Mesendoderm (in vitro differentiated cells): ENCODE results near the gene GALNS.
A peak's percentile ranks its signal among the peaks of the same experiment; 100 is the strongest.

Experiments used
- DNase-seq: peaks from one replicate; pipeline ENCODE4 v3.0.0; 2013
- H2AK5ac ChIP-seq: 2 replicates; pipeline ENCODE4 v1.6.1; 2013; ENCODE audit warnings: low read length, inconsistent platforms
- H2BK120ac ChIP-seq: 2 replicates; pipeline ENCODE4 v1.6.1; 2013; ENCODE audit warnings: low read depth, mild to moderate bottlenecking, low read length, moderate library complexity, mixed read lengths
- H2BK15ac ChIP-seq: replicated peaks from 2 replicates; pipeline ENCODE4 v1.6.1; 2013; ENCODE audit warnings: low read depth, mild to moderate bottlenecking, moderate library complexity
- H2BK5ac ChIP-seq: 2 replicates; pipeline ENCODE4 v1.6.1; 2013; ENCODE audit warnings: low read length, inconsistent platforms
- H3K18ac ChIP-seq: 2 replicates; pipeline ENCODE4 v1.6.1; 2013; ENCODE audit warnings: mild to moderate bottlenecking, low read length, mixed read lengths
- H3K23ac ChIP-seq: one replicate; pipeline ENCODE4 v1.6.1; 2013; ENCODE audit warnings: low read length
- H3K27ac ChIP-seq: 2 replicates; pipeline ENCODE4 v1.5.1; 2013; ENCODE audit warnings: low read depth, mild to moderate bottlenecking, inconsistent platforms, low read length, moderate library complexity
- H3K27me3 ChIP-seq: 2 replicates; pipeline ENCODE4 v1.6.1; 2013; ENCODE audit warnings: low read length, control low read depth, mild to moderate bottlenecking, inconsistent platforms; ENCODE audit not compliant: insufficient read depth, poor library complexity
- H3K36me3 ChIP-seq: 2 replicates; pipeline ENCODE4 v1.6.1; 2013; ENCODE audit warnings: low read length, inconsistent platforms; ENCODE audit not compliant: control insufficient read depth, insufficient read depth
- H3K4ac ChIP-seq: one replicate; pipeline ENCODE4 v1.6.1; 2013; ENCODE audit warnings: low read depth, mild to moderate bottlenecking, low read length, moderate library complexity
- H3K4me1 ChIP-seq: 2 replicates; pipeline ENCODE4 v1.6.1; 2013; ENCODE audit warnings: low read depth, low read length, inconsistent platforms; ENCODE audit not compliant: control insufficient read depth
- H3K4me2 ChIP-seq: 2 replicates; pipeline ENCODE4 v1.6.1; 2013; ENCODE audit warnings: low read length
- H3K4me3 ChIP-seq: 2 replicates; pipeline ENCODE4 v1.5.1; 2013; ENCODE audit warnings: mild to moderate bottlenecking, low read length
- H3K56ac ChIP-seq: one replicate; pipeline ENCODE4 v1.6.1; 2013; ENCODE audit warnings: low read length
- H3K79me1 ChIP-seq: 2 replicates; pipeline ENCODE4 v1.6.1; 2013; ENCODE audit warnings: low read length, inconsistent platforms
- H3K79me2 ChIP-seq: 2 replicates; pipeline ENCODE4 v1.6.1; 2013; ENCODE audit warnings: mild to moderate bottlenecking, low read length; ENCODE audit not compliant: control insufficient read depth, insufficient read depth
- H3K9ac ChIP-seq: 2 replicates; pipeline ENCODE4 v1.6.1; 2013; ENCODE audit warnings: low read length, inconsistent platforms
- H4K5ac ChIP-seq: one replicate; pipeline ENCODE4 v1.6.1; 2013; ENCODE audit warnings: low read length
- H4K8ac ChIP-seq: one replicate; pipeline ENCODE4 v1.6.1; 2013; ENCODE audit warnings: low read depth, mild to moderate bottlenecking, control low read depth, low read length, moderate library complexity
- WGBS: extraction: QIAGEN DNeasy Blood & Tissue Kit; methylation state at CpG from one replicate; pipeline ENCODE4 v1.1.7; 2013; ENCODE audit warnings: low lambda C conversion rate, missing lambda C conversion rate; ENCODE audit not compliant: insufficient coverage; ENCODE audit errors: extremely low coverage; 5-methylcytosine and 5-hydroxymethylcytosine counted together

Gene GALNS

DNA sequence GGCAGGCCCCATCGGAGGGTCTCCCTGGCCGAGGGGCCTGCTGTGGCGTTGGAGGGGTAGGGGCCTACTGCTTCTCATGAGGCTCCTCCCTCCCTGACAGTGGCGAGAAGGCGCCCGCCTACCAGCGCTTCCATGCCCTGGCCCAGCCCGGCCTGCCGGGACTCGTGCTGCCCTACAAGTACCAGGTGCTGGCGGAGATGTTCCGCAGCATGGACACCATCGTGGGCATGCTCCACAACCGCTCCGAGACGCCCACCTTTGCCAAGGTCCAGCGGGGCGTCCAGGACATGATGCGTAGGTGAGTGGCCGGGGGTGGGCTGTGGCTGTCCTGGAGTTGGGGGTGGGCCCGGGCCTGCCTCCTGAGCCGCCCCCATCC is 51.4 kb downstream of the GALNS start:
- WGBS = no CpG with 5 or more reads among the region's 22 CpGs
- Histone ChIP-seq H4K5ac (no peak overlapping the region), H3K23ac (no peak overlapping the region), H2BK15ac (no peak overlapping the region), H3K27me3 (no peaks in the 10 kb centered on the region), H3K4ac (no peak overlapping the region), H2BK120ac (no peak overlapping the region), H3K56ac (peak overlapping the region; percentile 92), H2BK5ac (no peak overlapping the region), H3K18ac (no peak overlapping the region), H3K4me2 (no peak overlapping the region), H3K79me2 (peaks cover 18% of the 10 kb centered on the region), H3K4me3 (no peak overlapping the region), H2AK5ac (no peak overlapping the region), H3K27ac (no peak overlapping the region), H4K8ac (no peak overlapping the region), H3K9ac (peak overlapping the region; percentile 98), H3K79me1 (peaks cover 9% of the 10 kb centered on the region), H3K36me3 (peaks cover 20% of the 10 kb centered on the region), H3K4me1 (no peaks in the 10 kb centered on the region)
- DNase-seq = no peak

DNA sequence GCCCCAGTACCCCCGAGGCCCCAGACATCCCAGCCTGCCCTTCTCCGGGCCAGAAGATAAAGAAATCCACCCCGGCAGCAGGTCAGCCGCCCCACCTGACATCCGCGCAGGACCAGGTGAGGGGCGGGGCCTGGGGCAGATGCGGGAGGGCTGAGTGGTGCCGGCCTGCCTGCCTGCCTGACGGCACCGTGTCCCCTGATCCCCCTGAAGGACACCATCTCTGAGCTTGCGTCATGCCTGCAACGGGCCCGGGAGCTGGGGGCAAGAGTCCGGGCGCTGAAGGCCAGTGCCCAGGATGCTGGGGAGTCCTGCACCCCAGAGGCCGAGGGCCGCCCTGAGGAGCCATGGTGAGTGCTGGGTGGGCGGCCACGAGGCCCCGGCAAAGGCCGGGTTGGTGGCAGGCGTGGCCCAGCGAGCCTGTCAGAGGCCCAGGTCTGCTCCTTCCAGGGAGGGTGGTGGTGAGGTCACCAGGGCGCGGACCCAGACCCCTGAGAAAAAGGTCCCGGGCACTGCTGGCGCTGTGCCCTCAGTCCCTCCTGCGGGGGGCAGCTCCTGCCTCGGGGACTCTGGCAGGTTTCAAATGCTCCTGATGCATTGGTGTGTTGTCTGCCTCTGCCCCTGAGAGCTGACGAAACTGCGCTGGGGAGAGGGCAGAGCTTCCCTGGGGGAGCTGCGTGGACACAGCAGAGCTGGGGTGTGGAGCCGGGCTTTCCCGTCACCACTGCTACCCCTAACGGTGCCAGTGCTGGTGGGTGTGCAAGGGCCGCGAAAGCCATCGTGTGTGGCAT is 52.0 kb downstream of the GALNS start:
- peak overlapping the region; percentile 81 for H3K4me2 ChIP-seq
- no peak overlapping the region for H2AK5ac ChIP-seq
- no CpG with 5 or more reads among the region's 39 CpGs for WGBS
- H3K4me1 ChIP-seq = no peaks in the 10 kb centered on the region
- peak overlapping the region; percentile 84 for H3K4me3 ChIP-seq
- peak; percentile 55 for DNase-seq
- no peak overlapping the region for H4K5ac ChIP-seq
- no peak overlapping the region for H2BK120ac ChIP-seq
- H2BK15ac ChIP-seq = no peak overlapping the region
- no peak overlapping the region for H4K8ac ChIP-seq
- peaks cover 20% of the 10 kb centered on the region for H3K36me3 ChIP-seq
- H2BK5ac ChIP-seq = no peak overlapping the region
- H3K79me1 ChIP-seq = peaks cover 8% of the 10 kb centered on the region
- peak overlapping the region; percentile 98 for H3K9ac ChIP-seq
- H3K56ac ChIP-seq = peak overlapping the region; percentile 92
- peak overlapping the region; percentile 93 for H3K4ac ChIP-seq
- no peak overlapping the region for H3K27ac ChIP-seq
- H3K18ac ChIP-seq = peak overlapping the region; percentile 90
- H3K79me2 ChIP-seq = peaks cover 12% of the 10 kb centered on the region
- no peak overlapping the region for H3K23ac ChIP-seq
- no peaks in the 10 kb centered on the region for H3K27me3 ChIP-seq

DNA sequence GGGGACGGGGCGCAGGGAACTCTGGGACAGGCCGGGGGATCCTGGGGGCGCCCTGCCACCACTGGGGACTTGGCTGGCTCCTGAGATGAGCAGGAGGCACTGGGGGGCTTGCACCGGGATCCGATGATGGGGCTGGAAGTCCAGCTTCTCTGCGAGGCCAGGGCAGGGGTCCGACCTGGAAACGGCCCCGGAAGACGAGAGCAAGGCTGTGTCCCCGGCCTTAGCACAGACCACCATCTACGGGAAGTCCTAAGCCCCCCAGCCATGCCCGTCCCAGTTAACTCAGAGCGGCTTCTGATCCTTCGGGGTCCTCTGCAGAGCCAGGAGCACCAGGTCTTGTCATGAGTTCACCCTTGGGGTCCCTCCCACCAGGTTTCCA is 52.6 kb downstream of the GALNS start:
- Histone ChIP-seq H3K9ac (peak overlapping the region; percentile 98), H2BK5ac (no peak overlapping the region)
- no CpG with 5 or more reads among the region's 16 CpGs for WGBS

DNA sequence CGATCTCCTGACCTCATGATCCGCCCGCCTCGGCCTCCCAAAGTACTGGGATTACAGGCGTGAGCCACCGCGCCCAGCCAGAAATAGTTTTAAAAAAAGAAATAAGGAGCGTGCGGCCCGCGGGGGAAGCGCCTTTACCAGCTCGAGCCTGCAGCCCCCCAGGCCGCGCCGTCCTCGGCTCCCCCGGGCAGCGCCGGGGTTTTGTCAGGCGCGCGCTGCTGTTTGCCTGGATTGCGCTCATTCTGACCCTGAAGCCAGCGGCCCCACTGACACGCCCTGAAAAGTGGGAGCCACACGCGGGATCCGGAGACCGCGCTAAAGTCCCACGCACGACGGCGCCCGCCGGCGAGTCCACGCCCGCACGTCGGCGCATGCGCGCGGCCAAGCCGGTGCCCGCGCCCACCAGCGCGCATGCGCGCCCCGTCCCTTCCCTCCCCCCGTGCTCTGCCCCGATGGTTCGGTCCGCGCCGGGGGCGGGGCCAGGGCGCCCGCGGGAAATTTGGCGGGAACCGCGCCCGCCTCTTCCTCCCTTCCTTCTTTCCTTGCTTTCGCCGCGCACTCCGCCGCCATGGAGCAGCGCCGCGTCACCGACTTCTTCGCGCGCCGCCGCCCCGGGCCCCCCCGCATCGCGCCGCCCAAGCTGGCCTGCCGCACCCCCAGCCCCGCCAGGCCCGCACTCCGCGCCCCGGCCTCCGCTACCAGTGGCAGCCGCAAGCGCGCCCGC is 53.3 kb downstream of the GALNS start, which contains the start of gene CDT1:
Gene CDT1, plus strand, starts transcription at position 526 of the 724 bp plus-strand sequence. Its CDS starts 43 bp downstream, at position 569.
- Histone ChIP-seq H2AK5ac (no peak within 1 kb of the TSS), H3K56ac (peak within 1 kb of the TSS; percentile 92), H3K27ac (peak within 1 kb of the TSS; percentile 70), H3K23ac (peak within 1 kb of the TSS; percentile 94), H3K4me3 (peak within 1 kb of the TSS; percentile 84), H3K36me3 (peaks cover 16% of the 10 kb centered on the region), H3K79me1 (peaks cover 8% of the 10 kb centered on the region), H3K4me2 (peak within 1 kb of the TSS; percentile 81), H4K5ac (no peak within 1 kb of the TSS), H3K9ac (peak within 1 kb of the TSS; percentile 98), H2BK120ac (no peak within 1 kb of the TSS), H4K8ac (no peak within 1 kb of the TSS), H3K4ac (peak within 1 kb of the TSS; percentile 93), H3K27me3 (no peaks in the 10 kb centered on the region), H3K4me1 (no peaks in the 10 kb centered on the region), H3K18ac (peak within 1 kb of the TSS; percentile 90), H2BK5ac (no peak within 1 kb of the TSS), H3K79me2 (peaks cover 12% of the 10 kb centered on the region), H2BK15ac (no peak within 1 kb of the TSS)
- no CpG with 5 or more reads among the region's 98 CpGs for WGBS
- DNase-seq = peak; percentile 78

More for the DNA sequence above, 52.6 kb downstream of the GALNS start:
- peak overlapping the region; percentile 94 for H3K23ac ChIP-seq
- no peaks in the 10 kb centered on the region for H3K4me1 ChIP-seq
- H3K4me2 ChIP-seq = peak overlapping the region; percentile 81
- peak overlapping the region; percentile 90 for H3K18ac ChIP-seq
- H4K5ac ChIP-seq = no peak overlapping the region
- H3K79me1 ChIP-seq = peaks cover 8% of the 10 kb centered on the region
- no peaks in the 10 kb centered on the region for H3K27me3 ChIP-seq
- peak overlapping the region; percentile 92 for H3K56ac ChIP-seq
- no peak for DNase-seq
- H2BK15ac ChIP-seq = no peak overlapping the region
- no peak overlapping the region for H4K8ac ChIP-seq
- no peak overlapping the region for H3K27ac ChIP-seq
- peaks cover 12% of the 10 kb centered on the region for H3K79me2 ChIP-seq
- H3K36me3 ChIP-seq = peaks cover 18% of the 10 kb centered on the region
- peak overlapping the region; percentile 93 for H3K4ac ChIP-seq
- H3K4me3 ChIP-seq = peak overlapping the region; percentile 84
- no peak overlapping the region for H2AK5ac ChIP-seq
- H2BK120ac ChIP-seq = no peak overlapping the region

DNA sequence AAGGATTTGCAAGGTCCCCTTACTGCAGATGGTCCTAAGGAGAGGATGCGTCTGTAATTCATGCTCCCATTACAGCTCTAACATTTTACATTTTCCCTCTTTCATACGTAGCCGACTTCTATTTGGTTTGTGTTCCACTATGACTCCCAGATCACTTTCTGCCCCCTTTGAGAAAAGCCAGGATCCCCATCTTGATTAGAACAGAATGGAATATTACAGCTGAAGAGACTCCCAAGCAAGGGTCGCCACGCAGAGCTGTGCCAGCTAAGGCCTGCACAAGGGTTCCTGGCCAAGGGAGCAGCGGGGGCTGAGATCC is 56.5 kb downstream of the GALNS start:
- Histone ChIP-seq H3K23ac (no peak overlapping the region), H3K79me1 (peaks cover 6% of the 10 kb centered on the region), H3K4ac (no peak overlapping the region), H2BK5ac (no peak overlapping the region), H3K9ac (no peak overlapping the region), H2BK15ac (no peak overlapping the region), H3K56ac (no peak overlapping the region), H3K27ac (no peak overlapping the region), H3K36me3 (no peaks in the 10 kb centered on the region), H3K4me3 (no peak overlapping the region), H3K18ac (no peak overlapping the region), H3K4me2 (no peak overlapping the region), H2BK120ac (no peak overlapping the region), H3K79me2 (peaks cover 12% of the 10 kb centered on the region), H4K5ac (no peak overlapping the region), H2AK5ac (no peak overlapping the region), H3K4me1 (no peaks in the 10 kb centered on the region), H3K27me3 (no peaks in the 10 kb centered on the region), H4K8ac (no peak overlapping the region)
- no CpG with 5 or more reads among the region's 6 CpGs for WGBS
- no peak for DNase-seq
